Panc1 (cell line): ENCODE results near the gene CDH13. TPM values are rescaled to one million over a fixed set of nuclear protein-coding genes. Genes with fewer than 3 reads are reported as not detected.

Experiments
- ATAC-seq: fragments of 200-7000 bp; cut with Tn5 transposase; 2 replicates; pipeline ENCODE4 v1.9.1; 2020; ENCODE audit warnings: mild to moderate bottlenecking, moderate library complexity
- BruUV-seq: library from RNA; stranded (reverse); fragments of 400-500 nt; replicated peaks from 2 replicates; lab custom pipeline; 2021; lab: Mats Ljungman, UMichigan
- CTCF ChIA-PET: fragments of 300-600 bp; sonication (Branson Sonifier 250); formaldehyde crosslinking; loops from one replicate; lab custom pipeline; 2022; ENCODE audit warnings: antibody characterized with exemption; lab: Charles Lee
- POLR2A ChIA-PET: fragments of 300-600 bp; sonication (Branson Sonifier 250); formaldehyde crosslinking; loops from one replicate; lab custom pipeline; 2022; ENCODE audit warnings: antibody characterized with exemption; lab: Charles Lee
- DNase-seq: peaks from one replicate; pipeline ENCODE4 v3.0.0-alpha.2; 2010; ENCODE audit warnings: low read depth, low spot score
- H3K27ac ChIP-seq: 2 replicates; pipeline ENCODE4 v1.5.1; 2011; ENCODE audit warnings: mild to moderate bottlenecking, low read length, inconsistent platforms
- H3K27me3 ChIP-seq: fragments of 200-500 bp; sonication (Bioruptor generic); 2 replicates; pipeline ENCODE4 v1.6.0; 2014; ENCODE audit warnings: low read length, inconsistent platforms; ENCODE audit not compliant: control insufficient read depth, insufficient read depth
- H3K36me3 ChIP-seq: fragments of 200-500 bp; sonication (Bioruptor generic); 2 replicates; pipeline ENCODE4 v1.5.1; 2014; ENCODE audit warnings: inconsistent platforms, mild to moderate bottlenecking, low read length, moderate library complexity; ENCODE audit not compliant: control insufficient read depth, insufficient read depth
- H3K4me1 ChIP-seq: 2 replicates; pipeline ENCODE4 v1.5.1; 2011; ENCODE audit warnings: inconsistent platforms, mild to moderate bottlenecking, low read length, moderate library complexity; ENCODE audit not compliant: control insufficient read depth, insufficient read depth
- H3K4me3 ChIP-seq, 2 experiments: 2 replicates each; pipeline ENCODE4 v1.5.1; 2011 to 2012; ENCODE audit warnings: low read depth in 2 of 2, low read length in 2 of 2, mild to moderate bottlenecking in 2 of 2, inconsistent platforms in 1 of 2, moderate library complexity in 1 of 2
- H3K9me3 ChIP-seq: fragments of 200-500 bp; sonication (Bioruptor generic); 2 replicates; pipeline ENCODE4 v1.5.1; 2014; ENCODE audit warnings: low read depth, mild to moderate bottlenecking, inconsistent platforms, low read length, moderate library complexity; ENCODE audit not compliant: control insufficient read depth, insufficient read depth
- CTCF ChIP-seq: fragments of 450-650 bp; IDR thresholded peaks from 2 replicates; pipeline ENCODE4 v1.5.1; 2017; ENCODE audit warnings: mild to moderate bottlenecking
- POLR2AphosphoS5 ChIP-seq: IDR thresholded peaks from 2 replicates; pipeline ENCODE4 v1.6.1; 2012; ENCODE audit warnings: mild to moderate bottlenecking, low read depth, low read length, moderate library complexity
- REST ChIP-seq, 2 experiments: IDR thresholded peaks; 2 replicates each; pipeline ENCODE4 v1.6.1; 2011 to 2012; ENCODE audit warnings: low read depth in 2 of 2, control low read depth in 1 of 2, low read length in 1 of 2, mild to moderate bottlenecking in 1 of 2, moderate library complexity in 1 of 2; ENCODE audit not compliant: insufficient read depth in 1 of 2
- SIN3A ChIP-seq: IDR thresholded peaks from 2 replicates; pipeline ENCODE4 v1.6.1; 2012; ENCODE audit warnings: low read depth, mild to moderate bottlenecking, low read length, moderate library complexity, borderline replicate concordance; ENCODE audit not compliant: insufficient read depth
- TCF7L2 ChIP-seq: IDR thresholded peaks from 2 replicates; pipeline ENCODE4 v1.6.1; 2011; ENCODE audit warnings: mild to moderate bottlenecking, low read depth, low read length, inconsistent platforms
- in situ Hi-C: cut with HindIII; loops from 2 replicates; pipeline ENCODE4 v1.10.0; 2016; ENCODE audit warnings: low sequenced_read_pairs, low pct_unique_long_range_greater_than_20kb
- intact Hi-C: fragments of 100-400 bp; cut with micrococcal nuclease; formaldehyde crosslinking; loops from one replicate; pipeline ENCODE4 v1.10.0; 2022; ENCODE audit not compliant: unreplicated experiment
- total RNA-seq: library from RNA; stranded (reverse); gene quantifications from one replicate; pipeline ENCODE4 v1.2.1, GENCODE V29; 2021; ENCODE audit not compliant: unreplicated experiment

CDH13 gene
- total RNA-seq, 1 experiment from 2014 or later: not detected

GRCh38 chr16:83481589-83481988 lies 854.8 kb downstream of the CDH13 start:
- ATAC-seq (no peak), DNase-seq (no peak)
- H3K36me3 ChIP-seq: no peaks in the 10 kb centered on the region
- CTCF ChIA-PET: no interaction called here
- no peaks in the 10 kb centered on the region for H3K4me1 ChIP-seq
- no peak overlapping the region for H3K27ac ChIP-seq
- no peak overlapping the region for H3K4me3 ChIP-seq
- intact Hi-C loops (no loop called here), in situ Hi-C loops (no loop called here)
- POLR2A ChIA-PET: no interaction called here
- TF ChIP-seq SIN3A (no peak), REST (IDR thresholded peaks at IDR 0.05; ENCODE audit: insufficient read depth in 1 of 2, low read depth in 2 of 2, low read length in 1 of 2) (no peak), CTCF (no peak), TCF7L2 (no peak), POLR2AphosphoS5 (no peak)
- no peaks in the 10 kb centered on the region for H3K27me3 ChIP-seq
- no peaks in the 10 kb centered on the region for H3K9me3 ChIP-seq
- BruUV-seq: no TSS peak

GRCh38 chr16:83482545-83483162 lies 855.9 kb downstream of the CDH13 start:
- no peak for DNase-seq
- intact Hi-C loops (no loop called here), in situ Hi-C loops (no loop called here)
- no peak overlapping the region for H3K27ac ChIP-seq
- no TSS peak for BruUV-seq
- CTCF ChIA-PET: no interaction called here
- no peak overlapping the region for H3K4me3 ChIP-seq
- TF ChIP-seq REST (IDR thresholded peaks at IDR 0.05; ENCODE audit: insufficient read depth in 1 of 2, low read depth in 2 of 2, low read length in 1 of 2) (no peak), POLR2AphosphoS5 (no peak), SIN3A (no peak), CTCF (no peak), TCF7L2 (no peak)
- no peaks in the 10 kb centered on the region for H3K27me3 ChIP-seq
- no peak for ATAC-seq
- H3K36me3 ChIP-seq: no peaks in the 10 kb centered on the region
- POLR2A ChIA-PET: no interaction called here
- no peaks in the 10 kb centered on the region for H3K4me1 ChIP-seq
- H3K9me3 ChIP-seq: no peaks in the 10 kb centered on the region
